Loucy (cell line): Measurements from ENCODE around the gene DLG1.

Source experiments
- CTCF ChIP-seq: fragments of 200-600 bp; sonication (generic); conservative IDR thresholded peaks from 2 replicates; pipeline ENCODE4 v1.5.1; 2014; ENCODE audit warnings: mild to moderate bottlenecking, antibody characterized with exemption, low read length
- EZH2phosphoT487 ChIP-seq: fragments of 200-600 bp; IDR thresholded peaks from 2 replicates; pipeline ENCODE4 v1.6.1; 2018; ENCODE audit warnings: antibody characterized with exemption, mild to moderate bottlenecking, moderate library complexity, borderline replicate concordance

- TF ChIP-seq CTCF = no peak
- TF ChIP-seq EZH2phosphoT487 = no peak
Measured at GRCh38 chr3:197035577-197035976, 262.8 kb downstream of the DLG1 start.
